Eye (tissue), 1 donor: ENCODE results near the gene BTG4.

Source experiments
- DNase-seq: peaks from one replicate; pipeline ENCODE4 v3.0.0-alpha.2; 2015

BTG4 gene

DNA sequence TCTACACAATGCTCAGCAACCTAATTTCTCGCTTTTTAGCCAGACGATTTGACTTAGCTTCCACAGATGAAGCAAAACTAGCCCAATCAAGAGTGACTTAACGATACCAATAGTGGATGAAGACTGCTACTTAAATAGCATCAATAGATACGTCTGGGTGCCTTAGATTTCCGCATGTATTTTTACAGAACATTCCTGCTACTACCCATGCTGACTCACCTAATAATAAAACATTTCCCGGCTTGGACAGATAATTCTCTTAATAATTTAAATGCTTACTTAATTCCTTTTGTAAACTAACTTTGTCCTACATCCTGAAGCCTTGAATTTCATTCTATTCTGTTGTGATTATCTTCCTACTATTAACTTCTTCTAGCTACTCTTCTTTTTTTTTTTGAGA is 23.1 kb upstream of the BTG4 start:
- no peak for DNase-seq

DNA sequence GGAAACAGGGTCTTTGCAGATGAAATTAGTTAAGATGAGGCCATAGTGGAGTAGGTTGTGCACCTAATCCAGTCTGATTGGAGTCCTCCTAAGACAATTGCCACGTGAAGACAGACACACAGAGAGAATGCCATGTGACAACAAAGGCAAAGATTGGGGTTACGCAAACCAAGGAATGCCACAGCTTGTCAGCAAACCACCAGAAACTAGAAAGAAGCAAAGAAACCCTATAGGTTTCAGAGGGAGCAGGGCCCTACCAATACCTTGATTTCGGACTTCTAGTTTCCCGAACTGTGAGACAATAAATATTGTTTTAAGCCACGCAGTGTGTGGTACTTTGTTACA is 20.2 kb upstream of the BTG4 start:
- no peak for DNase-seq

DNA sequence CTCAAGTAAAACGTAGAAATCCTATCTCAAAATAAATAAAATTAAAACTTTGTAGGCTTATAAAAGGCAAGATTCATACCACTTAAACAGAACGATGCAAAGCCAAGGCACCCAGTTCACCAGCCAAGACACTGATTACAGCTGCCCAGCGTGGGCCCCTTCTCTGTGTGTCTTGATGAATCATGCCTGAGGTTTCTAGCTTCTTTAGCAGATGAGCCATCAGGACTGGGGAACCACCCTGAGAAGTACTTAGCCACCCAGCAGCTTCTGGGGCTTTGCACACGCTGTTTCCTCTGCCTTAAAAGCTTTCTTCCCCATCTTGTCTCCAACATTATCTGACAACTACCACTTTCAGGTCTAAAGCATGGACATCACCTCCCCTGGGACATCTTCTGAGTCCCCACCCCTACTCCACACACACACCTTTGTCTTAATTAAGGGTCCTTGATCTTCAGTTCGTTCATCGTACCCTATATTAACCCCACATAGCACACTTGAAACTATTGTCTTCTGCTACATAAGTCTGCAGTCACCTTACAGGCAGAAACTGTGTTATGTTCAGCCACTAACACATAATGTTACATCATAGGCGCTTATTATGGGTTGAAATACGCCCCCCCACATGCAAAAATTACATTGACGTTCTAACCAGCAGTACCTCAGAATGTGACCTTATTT is 19.6 kb upstream of the BTG4 start:
- no peak for DNase-seq

DNA sequence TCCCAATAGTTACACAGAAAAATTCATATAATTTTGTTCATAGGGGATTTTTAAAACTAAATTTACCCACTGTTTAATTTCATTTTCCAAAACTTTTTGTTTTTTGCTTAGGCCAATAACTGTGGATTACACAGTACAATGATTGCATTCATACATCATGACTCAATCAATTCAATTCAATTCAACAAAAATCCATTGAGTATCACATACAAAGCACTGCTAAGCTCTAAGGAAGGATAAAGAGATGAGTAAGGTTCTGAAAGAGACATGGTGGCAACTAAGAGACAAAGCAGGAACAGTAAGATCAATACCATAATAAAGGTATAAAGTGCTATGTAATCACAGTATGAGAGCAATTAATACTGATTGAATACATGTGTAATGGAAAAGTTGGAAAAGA is 18.9 kb upstream of the BTG4 start:
- no peak for DNase-seq

DNA sequence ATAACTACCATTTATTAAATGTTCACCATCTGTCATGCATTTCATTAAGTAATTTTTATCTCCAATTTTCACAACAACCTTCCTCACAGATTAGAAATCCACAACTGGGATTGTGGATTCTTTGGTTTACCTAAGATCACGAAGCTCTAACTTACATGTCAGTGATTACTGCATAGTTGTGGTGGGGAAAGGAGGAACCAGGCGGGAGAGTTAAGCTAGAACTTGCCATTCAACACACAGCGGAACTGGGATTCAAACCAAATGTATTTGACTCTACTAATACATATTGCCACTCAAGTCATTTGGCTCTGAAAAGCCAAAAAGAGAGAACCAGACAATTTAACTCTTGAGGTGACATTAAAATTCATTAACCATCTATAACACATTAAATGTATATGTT is 17.9 kb upstream of the BTG4 start:
- DNase-seq, result no peak

DNA sequence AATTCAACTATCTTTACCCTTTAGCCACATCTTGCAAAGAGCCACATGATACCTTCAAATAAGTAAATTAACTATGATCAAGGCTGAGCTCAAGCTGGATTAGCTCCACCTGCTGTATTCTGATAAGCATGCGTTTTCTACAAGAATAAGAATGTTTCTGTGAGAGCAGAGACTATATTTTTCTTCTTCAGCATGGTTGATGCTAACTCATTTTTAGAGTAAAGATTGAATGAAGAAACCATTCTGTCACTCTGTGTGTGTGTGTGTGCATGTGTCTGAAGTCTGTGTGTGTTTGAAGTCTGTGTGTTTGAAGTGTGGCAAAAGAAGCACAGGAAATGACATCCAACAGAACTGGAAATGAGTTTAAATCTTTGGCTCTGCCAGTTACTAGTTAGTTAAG is 16.4 kb upstream of the BTG4 start:
- no peak for DNase-seq

DNA sequence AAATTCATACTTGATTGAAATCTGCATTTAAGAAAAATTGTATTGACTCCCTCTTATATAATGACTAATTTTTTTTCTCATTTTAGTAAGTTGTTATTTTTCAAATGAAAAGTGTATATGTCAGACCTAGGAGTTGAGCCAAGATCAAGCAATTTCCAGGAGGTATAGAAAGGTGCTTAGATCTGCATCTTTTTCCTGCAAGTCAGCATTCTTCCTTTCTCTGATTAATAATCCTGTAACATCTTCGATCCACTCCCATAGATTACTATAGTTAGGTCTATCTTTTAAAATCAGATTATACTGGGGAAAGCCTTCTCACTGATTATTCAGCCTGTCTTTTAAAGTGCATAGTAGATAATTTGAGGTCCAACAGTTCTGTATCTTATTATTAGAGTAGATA is 15.1 kb upstream of the BTG4 start:
- DNase-seq, result no peak

DNA sequence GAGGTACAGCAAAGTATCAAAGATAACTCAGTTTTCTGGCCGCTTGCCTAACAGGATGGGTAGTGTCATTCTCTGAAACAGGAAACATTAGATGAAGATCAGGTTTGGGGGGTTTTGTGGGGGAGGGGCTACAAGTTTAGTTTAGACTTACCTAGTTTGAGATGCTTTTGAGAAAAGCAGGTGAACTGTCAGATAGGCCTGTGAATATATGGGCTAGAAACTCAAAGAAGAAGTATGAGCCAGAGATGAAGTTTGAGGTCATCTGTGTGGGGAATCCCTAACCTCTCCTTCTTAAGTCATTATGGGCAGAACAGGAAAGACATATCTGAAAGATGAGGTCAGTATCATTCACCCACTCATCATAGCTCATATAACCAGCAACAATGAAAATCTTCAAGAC is 14.3 kb upstream of the BTG4 start:
- no peak for DNase-seq

DNA sequence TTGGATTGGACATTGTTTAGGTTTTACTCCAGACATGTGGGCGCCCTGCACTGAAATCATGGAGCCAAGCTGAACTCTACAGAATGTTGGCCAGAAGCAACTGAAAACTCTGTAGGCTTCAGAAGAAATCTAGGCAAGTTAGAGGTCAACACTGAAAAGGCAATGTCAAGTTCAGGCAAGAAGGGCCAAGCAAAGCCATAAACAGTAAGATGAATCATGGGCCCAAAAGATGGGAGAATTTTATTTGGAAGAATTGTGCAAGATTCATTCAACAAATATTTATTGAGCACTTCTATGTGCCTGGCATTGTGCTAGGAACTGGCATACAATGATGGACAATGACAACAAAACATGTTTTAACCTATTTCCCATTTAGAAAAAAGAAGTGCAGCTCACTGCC is 13.3 kb upstream of the BTG4 start:
- no peak for DNase-seq

DNA sequence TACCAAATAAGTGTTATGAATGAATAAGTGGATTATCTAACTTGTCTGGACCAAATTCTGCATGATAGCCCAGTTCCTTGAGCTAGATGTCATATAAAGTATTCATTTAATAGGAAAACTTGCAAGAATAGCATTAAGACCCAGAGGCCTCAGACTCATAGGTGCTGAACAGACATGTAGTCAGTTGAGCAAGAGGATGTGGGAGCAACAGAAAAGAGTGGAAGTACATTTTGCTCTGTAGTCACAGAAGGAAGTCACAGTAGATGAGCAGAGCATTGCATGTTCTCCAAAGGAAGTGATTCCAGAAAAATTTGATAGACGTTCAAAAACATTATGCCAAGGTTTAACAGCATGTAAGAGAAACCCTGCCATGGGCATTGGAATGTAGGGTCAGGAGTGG is 11.9 kb upstream of the BTG4 start:
- DNase-seq, result no peak

DNA sequence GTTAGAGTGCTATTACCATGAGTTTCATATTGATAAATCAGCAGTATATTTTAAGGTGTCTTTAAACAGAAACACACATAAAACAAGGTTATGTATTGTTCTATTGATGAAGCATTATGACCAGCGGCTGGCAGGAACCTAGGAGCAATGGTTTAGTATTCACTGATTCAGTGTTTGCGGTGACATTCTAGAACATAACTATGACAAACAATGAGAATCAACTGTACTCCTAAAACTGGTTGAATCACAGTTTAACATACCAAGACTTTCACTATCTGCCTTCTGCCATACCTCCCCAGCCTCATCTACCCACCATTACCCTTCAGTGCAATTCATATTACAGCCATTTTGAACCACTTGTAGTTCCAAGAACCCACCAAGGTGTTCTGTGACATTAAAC is 11.2 kb upstream of the BTG4 start:
- no peak for DNase-seq

DNA sequence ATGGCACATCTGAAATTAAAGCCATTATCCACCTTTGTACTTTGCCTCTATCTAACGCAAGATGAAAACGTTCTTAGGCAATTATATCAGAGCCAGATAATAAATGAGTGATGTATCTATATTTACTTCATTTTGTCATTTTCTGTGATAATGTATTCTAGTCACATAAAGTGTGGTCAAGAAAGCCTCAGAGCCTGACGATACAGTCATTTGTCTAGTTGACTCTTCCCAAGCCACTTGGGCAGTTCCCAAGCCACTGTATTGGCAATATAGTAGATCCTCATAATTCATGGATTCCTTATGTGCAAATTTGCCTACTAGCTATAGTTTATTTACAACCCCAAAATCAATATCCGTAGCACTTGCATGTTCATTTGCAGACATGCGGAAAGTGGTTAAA is 10.2 kb upstream of the BTG4 start:
- DNase-seq, result no peak

DNA sequence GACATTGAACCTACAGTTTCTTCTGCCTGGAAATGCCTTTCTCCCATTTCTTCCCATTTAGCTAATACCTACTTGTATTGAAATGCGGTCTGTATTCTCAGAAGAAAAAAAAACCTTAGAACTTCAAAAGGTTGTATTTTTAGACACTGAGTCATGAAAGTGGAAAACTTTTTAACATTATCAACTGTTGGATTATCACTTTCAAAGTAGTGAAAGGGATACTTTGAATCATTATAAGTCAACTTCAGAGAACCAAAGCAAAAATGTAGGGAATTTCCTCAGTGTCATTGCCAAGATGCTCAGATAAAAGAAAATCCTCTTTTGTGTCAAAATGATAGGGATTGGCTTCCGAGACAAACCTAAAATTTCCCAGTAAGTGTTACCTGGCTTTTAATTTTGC is 8.9 kb upstream of the BTG4 start:
- no peak for DNase-seq

DNA sequence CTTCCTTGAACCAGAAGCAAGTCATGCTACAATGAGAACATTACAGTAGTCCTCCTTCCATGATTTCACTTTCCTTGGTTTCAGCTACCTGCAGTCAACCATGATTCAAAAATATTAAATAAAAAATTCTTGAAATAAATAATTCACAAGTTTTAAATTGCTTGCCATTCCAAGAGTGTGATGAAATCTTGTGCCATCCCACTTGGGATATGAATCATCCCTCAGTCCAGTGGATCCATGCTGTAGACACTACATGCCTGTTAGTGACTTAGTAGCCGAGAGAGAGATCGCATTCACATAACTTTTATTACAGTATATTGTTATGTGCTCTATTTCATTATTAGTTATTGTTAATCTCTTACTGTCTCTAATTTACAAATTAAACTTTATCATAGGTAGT is 8.4 kb upstream of the BTG4 start:
- no peak for DNase-seq

DNA sequence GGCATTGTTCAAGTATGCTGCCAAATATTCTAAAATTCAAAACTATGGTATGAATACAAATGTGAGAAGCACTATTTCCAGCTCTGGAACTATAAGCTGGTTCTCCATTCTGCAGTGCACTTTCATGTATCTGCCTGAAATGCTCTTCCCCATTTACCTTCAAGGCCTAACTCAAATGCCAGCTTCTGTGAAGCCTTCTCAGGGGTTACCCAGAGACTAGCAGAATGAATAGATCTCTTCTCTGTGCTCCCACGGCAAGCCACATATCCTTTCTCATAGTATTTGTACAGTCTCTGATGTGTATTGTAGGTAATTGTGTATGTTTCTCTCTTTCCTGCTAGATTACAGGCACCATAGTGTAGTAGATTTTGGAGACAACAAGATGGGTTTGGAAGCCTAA is 6.5 kb upstream of the BTG4 start:
- no peak for DNase-seq

DNA sequence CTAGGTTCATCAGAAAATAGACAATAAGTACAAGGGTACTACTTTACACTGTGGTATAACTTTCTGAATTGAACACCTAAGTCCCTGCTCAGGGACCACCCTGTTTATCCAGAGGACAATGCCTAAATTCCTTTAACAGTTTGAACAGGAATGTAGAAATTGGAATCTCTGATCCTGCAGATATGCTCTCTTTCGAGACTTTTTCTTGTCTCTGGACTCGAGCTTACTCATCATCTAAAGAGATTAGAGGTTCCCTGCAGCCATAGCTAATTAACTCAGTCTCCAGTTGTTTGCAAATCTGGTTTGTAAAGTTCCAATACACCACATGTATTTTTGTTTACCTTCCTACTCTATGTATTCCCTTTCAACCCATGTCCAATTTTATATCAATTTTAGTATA is 3.4 kb upstream of the BTG4 start:
- DNase-seq, result no peak

DNA sequence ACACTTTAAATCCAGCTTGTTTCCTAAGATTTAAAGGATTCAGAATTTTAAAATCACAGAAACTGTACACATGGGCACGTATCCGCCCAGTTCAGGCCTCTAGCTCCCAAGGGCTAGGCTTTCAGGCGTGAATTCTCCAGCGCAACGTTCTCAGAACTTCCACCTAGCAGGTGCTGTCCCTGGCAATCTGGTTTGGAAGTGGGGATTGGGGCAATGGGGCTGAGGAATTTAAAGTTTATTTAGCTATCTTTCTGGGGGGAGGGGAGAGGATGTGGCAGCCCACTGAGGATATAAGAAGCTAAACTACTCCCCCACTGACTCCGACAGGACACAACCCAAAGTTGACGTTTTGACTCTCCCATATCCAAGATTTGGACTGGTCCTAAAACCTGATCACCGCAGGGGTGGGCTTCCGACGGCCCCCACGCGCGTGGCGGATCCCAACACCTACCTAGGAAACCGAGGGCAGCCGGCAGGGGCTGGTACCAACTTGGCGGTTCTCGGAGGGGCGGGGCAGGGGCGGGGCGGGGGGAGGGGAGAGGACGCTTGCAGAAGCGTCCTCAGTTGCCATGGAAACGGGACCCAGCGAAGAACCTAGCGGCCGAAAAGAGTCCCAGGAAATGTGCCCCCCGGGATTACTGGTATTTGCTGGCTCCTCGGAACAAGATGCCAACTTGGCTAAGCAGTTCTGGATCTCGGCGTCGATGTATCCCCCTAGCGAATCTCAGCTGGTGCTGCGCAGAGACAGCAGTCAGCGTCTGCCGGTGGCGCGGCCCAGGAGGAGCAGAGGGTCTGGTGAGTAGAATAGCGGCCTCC is 2.2 kb upstream of the BTG4 start, which contains the start of gene HOATZ:
HOATZ (plus strand) TSS at position 563 of the 816 bp plus-strand sequence; CDS start at position 570, 7 bp downstream.
- DNase-seq, result peak; percentile 80

DNA sequence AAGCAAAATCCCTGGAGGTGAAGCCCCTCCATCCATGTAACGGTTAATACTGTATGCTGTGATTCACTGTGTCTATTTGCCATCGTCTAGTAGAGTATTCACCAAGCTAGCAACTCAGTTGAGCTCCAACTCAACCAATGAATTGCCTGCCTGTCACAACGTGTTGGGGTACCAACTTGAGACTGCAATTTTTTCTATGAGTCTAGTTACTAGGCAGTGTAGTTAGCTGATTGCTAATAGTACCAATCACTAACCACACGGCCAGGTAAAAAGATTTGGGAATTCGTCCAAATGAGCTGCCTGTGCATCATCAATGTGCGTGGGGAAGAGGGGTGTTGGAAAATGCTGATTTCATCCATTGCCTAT is 1.0 kb upstream of the BTG4 start:
- no peak for DNase-seq

DNA sequence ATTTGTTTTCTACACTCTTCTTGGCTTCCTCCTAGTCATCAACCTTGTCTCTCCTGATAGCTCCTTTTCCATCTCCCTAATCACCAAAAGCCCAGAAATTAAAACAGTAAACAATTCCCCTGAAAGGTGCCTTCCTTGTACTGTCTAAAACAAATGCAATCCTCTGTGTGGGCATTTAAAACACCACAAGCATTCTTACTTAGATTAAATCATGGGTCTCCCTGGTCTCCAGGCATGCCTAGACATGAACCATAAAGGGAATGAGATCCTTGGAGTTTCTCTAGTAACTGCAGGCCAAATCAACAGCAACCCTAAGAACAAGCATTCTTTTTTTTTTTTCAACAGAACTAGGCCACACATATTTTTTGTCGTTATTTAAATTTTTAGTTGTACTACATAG is 1.9 kb downstream of the BTG4 start:
- DNase-seq, result no peak

DNA sequence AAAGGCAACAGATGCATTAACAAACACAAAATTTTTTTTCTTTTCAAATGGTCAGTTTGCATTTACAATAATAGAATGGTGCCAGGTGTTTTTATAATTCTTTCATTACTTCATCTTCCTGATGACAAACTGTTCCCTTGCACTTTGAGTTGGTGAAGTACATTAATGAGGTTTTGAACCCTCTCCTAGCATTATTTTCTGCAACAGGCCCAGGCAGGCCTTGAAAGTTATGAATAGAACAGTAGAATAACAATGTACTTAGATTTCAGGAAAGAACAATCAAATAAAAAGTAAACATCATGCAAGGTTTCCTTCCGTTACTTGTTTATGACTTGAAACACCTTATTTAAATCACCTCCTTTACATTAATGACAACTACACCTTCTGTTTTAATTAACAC is 9.6 kb downstream of the BTG4 start:
- DNase-seq, result no peak

DNA sequence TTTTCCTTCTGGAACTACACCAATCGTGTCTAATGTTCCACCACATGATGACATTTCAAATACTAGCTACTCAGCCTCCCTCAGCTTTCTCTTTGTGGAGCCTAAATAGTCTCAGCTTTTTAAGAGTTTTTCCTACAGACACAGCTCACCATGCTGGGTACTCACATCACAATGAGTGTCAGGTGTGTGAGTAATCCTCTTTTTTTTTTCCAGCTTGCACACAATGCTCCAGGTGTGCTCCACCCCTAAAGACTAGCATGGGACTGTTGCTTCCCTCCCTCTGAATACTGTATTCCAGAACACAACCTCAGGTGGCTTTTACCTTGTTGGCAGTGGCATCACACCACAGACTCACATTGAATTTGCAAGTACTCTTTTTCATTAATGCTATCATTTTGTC is 11.7 kb downstream of the BTG4 start:
- no peak for DNase-seq

DNA sequence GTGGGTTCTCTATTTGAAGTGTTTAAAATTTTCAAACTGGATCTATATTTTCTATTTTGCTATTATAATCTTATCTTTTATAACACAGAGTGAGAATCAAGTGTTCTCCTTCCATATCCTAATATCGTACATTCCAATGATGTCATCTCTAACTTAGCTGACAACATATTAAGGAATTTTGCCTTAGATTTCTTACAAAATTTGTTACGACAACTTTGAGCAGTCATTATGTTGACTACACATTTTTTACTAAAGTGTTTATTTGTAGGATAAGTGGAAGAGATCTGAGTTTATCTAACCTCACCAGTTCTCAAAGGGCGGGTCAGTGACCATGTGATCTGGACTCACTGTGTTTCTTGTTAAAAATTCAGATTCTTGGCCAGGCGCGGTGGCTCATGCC is 12.7 kb downstream of the BTG4 start:
- no peak for DNase-seq

DNA sequence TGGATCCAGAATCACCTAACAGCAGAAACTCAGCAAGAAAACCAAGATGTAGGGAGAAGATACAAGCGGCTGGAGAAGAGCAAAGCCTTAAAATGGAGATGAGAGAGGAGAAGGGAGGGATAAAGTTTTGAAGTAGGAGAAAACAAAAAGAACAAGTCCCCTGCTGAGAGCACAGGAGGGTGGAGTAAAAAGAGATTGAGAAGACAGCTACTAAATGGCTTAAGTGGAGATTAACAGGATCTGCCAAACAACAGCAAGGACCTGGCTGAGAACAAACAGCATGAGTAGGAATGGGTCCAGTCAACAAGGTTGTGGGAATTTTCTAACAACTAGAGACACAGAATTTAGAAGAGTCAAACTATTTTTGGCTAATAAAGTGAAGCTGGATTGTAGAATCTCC is 18.1 kb downstream of the BTG4 start:
- no peak for DNase-seq

DNA sequence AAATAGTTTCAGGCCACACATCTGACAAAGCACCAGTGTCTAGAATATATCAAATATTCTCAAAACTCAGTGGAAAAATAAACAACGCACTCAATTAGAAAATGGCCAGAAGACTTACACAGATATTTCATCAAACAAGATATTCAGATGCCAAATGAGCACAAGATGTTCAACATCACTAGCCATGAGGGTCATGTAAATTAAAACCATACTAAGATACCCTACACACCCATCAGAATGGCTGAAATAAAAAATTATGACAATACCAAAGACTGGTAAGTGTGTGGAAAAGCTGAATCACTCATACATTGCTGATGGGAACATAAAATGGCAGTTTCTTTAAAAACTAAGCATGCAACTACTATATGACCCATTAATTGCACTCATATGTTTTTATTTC is 21.7 kb downstream of the BTG4 start:
- DNase-seq, result no peak

DNA sequence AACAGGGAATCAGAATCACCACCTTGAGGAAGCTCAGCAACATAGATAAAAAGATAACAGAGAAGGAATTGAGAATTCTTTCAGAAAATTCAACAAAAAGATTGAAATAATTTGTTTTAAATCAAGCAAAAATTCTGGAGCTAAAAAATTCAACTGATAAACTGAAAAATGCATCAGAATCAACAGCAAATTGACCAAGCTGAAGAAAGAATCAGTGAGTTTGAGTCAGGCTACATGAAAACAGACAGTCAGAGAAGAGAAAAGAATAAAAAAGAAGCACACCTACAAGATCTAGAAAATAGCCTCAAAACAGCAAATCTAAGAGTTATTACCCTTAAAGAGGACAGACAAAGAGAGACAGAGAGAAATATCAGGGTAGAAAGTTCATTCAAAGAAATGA is 28.8 kb downstream of the BTG4 start:
- no peak for DNase-seq
